Glutamatergic neuron (in vitro differentiated cells): ENCODE measurements around the gene KATNB1. TPM values are rescaled to one million over a fixed set of nuclear protein-coding genes. Genes with fewer than 3 reads are reported as not detected.
A peak's percentile ranks its signal among the peaks of the same experiment; 100 is the strongest.

Source experiments
- DNase-seq: peaks from one replicate; pipeline ENCODE4 v3.0.0; 2022
- H3K27ac Mint-ChIP-seq: one replicate; pipeline ENCODE4 v1.8.0; 2020; ENCODE audit warnings: mild to moderate bottlenecking, mixed read lengths, inconsistent platforms; ENCODE audit not compliant: unreplicated experiment
- H3K27me3 Mint-ChIP-seq: one replicate; pipeline ENCODE4 v1.8.0; 2020; ENCODE audit warnings: mild to moderate bottlenecking, moderate library complexity, mixed read lengths, inconsistent platforms; ENCODE audit not compliant: unreplicated experiment
- H3K36me3 Mint-ChIP-seq: one replicate; pipeline ENCODE4 v1.8.0; 2020; ENCODE audit warnings: mild to moderate bottlenecking, mixed read lengths, inconsistent platforms; ENCODE audit not compliant: unreplicated experiment
- H3K4me1 Mint-ChIP-seq: one replicate; pipeline ENCODE4 v1.8.0; 2020; ENCODE audit warnings: mild to moderate bottlenecking, low read depth, mixed read lengths, inconsistent platforms; ENCODE audit not compliant: unreplicated experiment
- H3K4me3 Mint-ChIP-seq: one replicate; pipeline ENCODE4 v1.8.0; 2020; ENCODE audit warnings: mild to moderate bottlenecking, mixed read lengths, inconsistent platforms; ENCODE audit not compliant: unreplicated experiment
- H3K9me3 Mint-ChIP-seq: one replicate; pipeline ENCODE4 v1.8.0; 2020; ENCODE audit warnings: mild to moderate bottlenecking, moderate library complexity, mixed read lengths, inconsistent platforms; ENCODE audit not compliant: unreplicated experiment
- total RNA-seq: library from RNA; stranded (reverse); fragmentation: NEBNext Ultra II Directional; extraction: Animal tissue kit (Norgen Biotek cat#: 25700); gene quantifications from one replicate; pipeline ENCODE4 v1.2.1, GENCODE V29; 2021; ENCODE audit not compliant: unreplicated experiment
- TF ChIP-seq, protein P1 (sequence below): fragments of 200-600 bp; sonication (generic); IDR thresholded peaks from one replicate; pipeline ENCODE4 v1.5.0; 2021; ENCODE audit not compliant: partially characterized antibody, unreplicated experiment

KATNB1 gene
- total RNA-seq, 1 donor from 2014 or later: 74.4 TPM

DNA sequence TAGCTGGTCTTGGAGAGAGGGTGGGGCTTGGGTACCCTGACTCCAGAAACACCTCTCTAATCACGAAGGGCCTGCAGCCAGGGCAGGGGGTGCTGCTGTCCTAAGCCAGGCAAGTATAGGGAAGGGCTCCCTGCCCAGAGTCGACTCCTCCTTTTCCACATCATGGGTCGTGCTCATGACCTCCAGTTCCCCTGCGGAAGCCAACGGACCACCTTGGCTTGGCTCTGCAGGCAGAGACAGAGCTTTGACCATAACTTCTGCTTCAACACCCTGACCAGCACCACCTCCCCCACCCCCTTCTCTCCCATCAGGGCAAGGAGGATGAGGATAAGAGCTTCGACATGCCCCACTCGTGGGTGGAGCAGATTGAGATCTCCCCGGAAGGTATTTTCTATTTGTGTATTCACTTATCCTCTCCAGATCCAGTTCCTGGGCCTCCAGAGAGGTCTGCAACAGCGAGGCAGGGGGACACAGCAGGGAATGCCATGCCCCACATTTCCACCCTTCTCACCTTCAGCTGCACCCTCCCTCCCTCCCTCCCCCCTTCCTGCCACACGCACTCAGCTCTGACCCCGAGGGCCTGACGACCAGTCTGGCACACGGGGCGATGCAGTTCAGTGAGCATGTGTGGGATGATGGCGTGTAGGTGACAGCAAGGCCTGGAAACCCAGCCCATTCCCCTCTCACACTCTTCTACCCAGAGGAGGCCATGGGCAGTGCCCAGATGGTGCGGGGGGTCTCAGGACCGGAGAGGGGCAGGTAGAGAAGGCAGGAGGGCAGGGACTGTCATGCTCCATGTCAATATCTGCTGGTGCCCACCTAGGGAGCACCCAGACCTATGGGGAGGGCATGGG, 14.0 kb upstream of the KATNB1 start:
- Mint-ChIP-seq H3K36me3 (no peaks in the 10 kb centered on the region), H3K27me3 (peaks cover 3% of the 10 kb centered on the region), H3K9me3 (peaks cover 5% of the 10 kb centered on the region), H3K4me3 (no peak overlapping the region), H3K27ac (no peak overlapping the region), H3K4me1 (no peaks in the 10 kb centered on the region)
- DNase-seq: no peak
- TF ChIP-seq, protein P1, sequence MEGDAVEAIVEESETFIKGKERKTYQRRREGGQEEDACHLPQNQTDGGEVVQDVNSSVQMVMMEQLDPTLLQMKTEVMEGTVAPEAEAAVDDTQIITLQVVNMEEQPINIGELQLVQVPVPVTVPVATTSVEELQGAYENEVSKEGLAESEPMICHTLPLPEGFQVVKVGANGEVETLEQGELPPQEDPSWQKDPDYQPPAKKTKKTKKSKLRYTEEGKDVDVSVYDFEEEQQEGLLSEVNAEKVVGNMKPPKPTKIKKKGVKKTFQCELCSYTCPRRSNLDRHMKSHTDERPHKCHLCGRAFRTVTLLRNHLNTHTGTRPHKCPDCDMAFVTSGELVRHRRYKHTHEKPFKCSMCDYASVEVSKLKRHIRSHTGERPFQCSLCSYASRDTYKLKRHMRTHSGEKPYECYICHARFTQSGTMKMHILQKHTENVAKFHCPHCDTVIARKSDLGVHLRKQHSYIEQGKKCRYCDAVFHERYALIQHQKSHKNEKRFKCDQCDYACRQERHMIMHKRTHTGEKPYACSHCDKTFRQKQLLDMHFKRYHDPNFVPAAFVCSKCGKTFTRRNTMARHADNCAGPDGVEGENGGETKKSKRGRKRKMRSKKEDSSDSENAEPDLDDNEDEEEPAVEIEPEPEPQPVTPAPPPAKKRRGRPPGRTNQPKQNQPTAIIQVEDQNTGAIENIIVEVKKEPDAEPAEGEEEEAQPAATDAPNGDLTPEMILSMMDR: no peak

DNA sequence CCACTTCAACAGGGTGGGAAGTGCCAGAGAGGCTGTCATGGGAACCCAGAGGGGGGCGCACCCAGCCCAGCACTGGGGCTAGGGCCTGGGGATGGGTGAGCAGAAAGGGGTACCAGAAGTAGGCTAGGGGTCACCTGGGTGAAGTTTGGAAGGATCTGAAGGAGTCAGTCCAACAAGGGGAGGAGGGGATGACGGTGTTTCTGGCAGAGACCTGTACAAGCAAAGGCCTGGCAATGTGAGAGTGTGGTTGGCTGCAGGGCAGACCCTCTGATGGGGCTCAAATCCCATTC, 13.4 kb upstream of the KATNB1 start:
- Mint-ChIP-seq H3K4me3 (no peak overlapping the region), H3K36me3 (no peaks in the 10 kb centered on the region), H3K27me3 (peaks cover 3% of the 10 kb centered on the region), H3K4me1 (no peaks in the 10 kb centered on the region), H3K27ac (no peak overlapping the region), H3K9me3 (peaks cover 5% of the 10 kb centered on the region)
- TF ChIP-seq, protein P1: no peak
- no peak for DNase-seq

DNA sequence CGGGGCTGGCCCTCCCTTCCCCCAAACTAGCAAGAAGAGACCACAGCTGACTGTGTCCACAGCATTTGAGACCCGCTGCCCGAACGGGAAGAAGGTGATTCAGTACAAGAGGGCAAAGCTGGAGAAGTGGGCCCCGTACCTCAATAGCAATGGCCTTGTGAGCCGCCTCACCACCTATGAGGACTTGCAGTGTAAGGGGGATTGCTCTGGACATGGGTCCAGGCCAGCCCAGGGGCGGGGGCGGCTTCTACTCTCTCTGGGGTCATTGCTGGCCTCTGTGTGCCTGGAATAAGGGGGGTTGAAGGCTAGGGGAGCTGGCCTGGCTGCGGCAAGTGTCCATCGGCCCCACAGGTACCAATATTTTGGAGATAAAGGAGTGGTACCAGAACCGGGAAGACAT, 12.9 kb upstream of the KATNB1 start:
- no peaks in the 10 kb centered on the region for H3K36me3 Mint-ChIP-seq
- H3K4me3 Mint-ChIP-seq: no peak overlapping the region
- TF ChIP-seq, protein P1: no peak
- H3K27ac Mint-ChIP-seq: no peak overlapping the region
- peaks cover 5% of the 10 kb centered on the region for H3K9me3 Mint-ChIP-seq
- H3K4me1 Mint-ChIP-seq: no peaks in the 10 kb centered on the region
- peaks cover 3% of the 10 kb centered on the region for H3K27me3 Mint-ChIP-seq
- DNase-seq: no peak

DNA sequence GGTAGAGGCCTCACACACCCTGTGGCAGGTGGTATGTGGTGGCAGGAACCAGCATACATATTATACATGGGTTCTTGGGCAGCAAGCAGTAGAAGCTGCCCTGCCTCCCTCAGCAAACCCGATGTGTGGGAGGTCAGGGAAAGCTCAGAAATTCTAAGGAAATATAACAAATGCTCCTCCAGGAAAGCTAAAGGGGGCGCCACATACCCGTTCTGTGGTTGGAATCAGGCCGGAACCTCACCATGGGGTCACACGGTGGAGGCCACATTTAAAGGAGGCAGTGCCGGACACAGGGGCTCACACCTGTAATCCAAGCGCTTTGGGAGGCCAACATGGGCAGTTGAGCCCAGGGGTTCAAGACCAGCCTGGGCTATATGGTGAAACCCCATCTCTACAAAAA, 12.4 kb upstream of the KATNB1 start:
- no peak overlapping the region for H3K27ac Mint-ChIP-seq
- peak; percentile 46 for DNase-seq

DNA sequence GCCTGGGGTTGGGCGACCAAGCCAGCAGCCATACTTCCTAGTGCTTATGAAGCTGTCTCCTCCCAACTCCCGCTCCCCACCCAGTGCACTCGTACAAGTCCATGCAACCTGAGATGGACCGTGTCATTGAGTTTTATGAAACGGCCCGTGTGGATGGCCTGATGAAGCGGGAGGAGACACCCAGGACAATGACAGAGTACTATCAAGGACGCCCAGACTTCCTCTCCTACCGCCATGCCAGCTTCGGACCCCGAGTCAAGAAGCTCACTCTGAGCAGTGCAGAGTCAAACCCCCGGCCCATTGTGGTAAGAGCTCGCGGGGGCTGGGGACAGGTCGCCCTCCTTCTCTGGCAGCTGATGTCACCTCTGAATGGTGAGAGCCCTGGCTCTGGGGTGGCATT, 11.0 kb upstream of the KATNB1 start:
- TF ChIP-seq, protein P1: no peak

More for the DNA sequence above, 12.4 kb upstream of the KATNB1 start:
- Mint-ChIP-seq H3K4me3 (no peak overlapping the region), H3K9me3 (peaks cover 5% of the 10 kb centered on the region), H3K27me3 (peaks cover 5% of the 10 kb centered on the region), H3K4me1 (no peaks in the 10 kb centered on the region), H3K36me3 (no peaks in the 10 kb centered on the region)
- TF ChIP-seq, protein P1: peak; percentile 28

More for the DNA sequence above, 11.0 kb upstream of the KATNB1 start:
- Mint-ChIP-seq H3K36me3 (no peaks in the 10 kb centered on the region), H3K27me3 (peaks cover 2% of the 10 kb centered on the region), H3K9me3 (peaks cover under 1% of the 10 kb centered on the region), H3K27ac (no peak overlapping the region), H3K4me3 (no peak overlapping the region), H3K4me1 (no peaks in the 10 kb centered on the region)
- DNase-seq: no peak
